Astrocyte (in vitro differentiated cells and primary cell): Measurements from ENCODE around the gene ILF3.

ENCODE experiments used
- CTCF ChIP-seq: IDR thresholded peaks from 2 replicates; pipeline ENCODE4 v1.5.1; 2011; ENCODE audit warnings: low read depth, mild to moderate bottlenecking, inconsistent platforms, low read length, moderate library complexity; ENCODE audit not compliant: insufficient read depth
- EZH2 ChIP-seq: IDR thresholded peaks from 2 replicates; pipeline ENCODE4 v1.6.1; 2012; ENCODE audit warnings: mild to moderate bottlenecking, low read length, inconsistent platforms; ENCODE audit not compliant: insufficient read depth

DNA sequence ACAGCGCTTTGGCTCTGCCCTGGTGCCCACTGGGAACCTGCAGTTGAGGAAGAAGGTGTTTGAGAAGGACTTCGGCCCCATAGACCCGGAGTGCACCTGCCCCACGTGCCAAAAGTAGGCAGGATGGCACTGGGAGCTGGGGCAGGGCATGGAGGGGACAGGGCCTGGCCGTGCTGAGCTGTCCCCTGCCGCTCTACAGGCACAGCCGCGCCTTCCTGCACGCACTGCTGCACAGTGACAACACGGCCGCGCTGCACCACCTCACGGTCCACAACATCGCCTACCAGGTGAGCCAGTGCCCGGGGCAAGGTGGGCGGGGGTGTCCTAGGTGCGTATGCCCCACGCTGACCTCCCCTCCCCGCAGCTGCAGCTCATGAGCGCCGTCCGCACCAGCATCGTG lies 58.6 kb downstream of the ILF3 start:
- TF ChIP-seq CTCF (no peak), EZH2 (no peak)
